ENCODE results near the gene OTUD4.

OTUD4 gene

GRCh38 chr4:145177511-145177905, 2.9 kb downstream of the OTUD4 start:
- DNase-seq (ENCODE audit: extremely low read depth, insufficient read length) = no peak
- H3K4me3 ChIP-seq (replicated peaks; ENCODE audit: low read depth, low read length) = peak overlapping the region; percentile 66
- TF ChIP-seq CTCF (IDR thresholded peaks at IDR 0.05; ENCODE audit: insufficient read depth, low read length, poor library complexity, severe bottlenecking) = no peak

GRCh38 chr4:145176641-145177432, 3.6 kb downstream of the OTUD4 start:
- H3K36me3 ChIP-seq (ENCODE audit: control insufficient read depth, insufficient read depth, low read length) = no peaks in the 10 kb centered on the region; the same call in 1 of the 2 replicates
- TF ChIP-seq CTCF (IDR thresholded peaks at IDR 0.05; ENCODE audit: insufficient read depth, low read length, poor library complexity, severe bottlenecking) = no peak
- H3K27me3 ChIP-seq (replicated peaks; ENCODE audit: control insufficient read depth, insufficient read depth, low read length) = no peaks in the 10 kb centered on the region
- no peak for DNase-seq (ENCODE audit: extremely low read depth, insufficient read length)
- peak overlapping the region; percentile 66 for H3K4me3 ChIP-seq (replicated peaks; ENCODE audit: low read depth, low read length)

More at GRCh38 chr4:145177511-145177905, 2.9 kb downstream of the OTUD4 start:
- Histone ChIP-seq H3K36me3 (ENCODE audit: control insufficient read depth, insufficient read depth, low read length) (no peaks in the 10 kb centered on the region; the same call in 1 of the 2 replicates), H3K27me3 (replicated peaks; ENCODE audit: control insufficient read depth, insufficient read depth, low read length) (no peaks in the 10 kb centered on the region)

GRCh38 chr4:145171911-145172310, 8.5 kb downstream of the OTUD4 start:
- H3K36me3 ChIP-seq (ENCODE audit: control insufficient read depth, insufficient read depth, low read length) = peaks cover 2% of the 10 kb centered on the region; the same call in 1 of the 2 replicates
- no peak for DNase-seq (ENCODE audit: extremely low read depth, insufficient read length)
- no peak overlapping the region for H3K4me3 ChIP-seq (replicated peaks; ENCODE audit: low read depth, low read length)
- no peak for TF ChIP-seq CTCF (IDR thresholded peaks at IDR 0.05; ENCODE audit: insufficient read depth, low read length, poor library complexity, severe bottlenecking)
- H3K27me3 ChIP-seq (replicated peaks; ENCODE audit: control insufficient read depth, insufficient read depth, low read length) = no peaks in the 10 kb centered on the region

- TF ChIP-seq CTCF (IDR thresholded peaks at IDR 0.05; ENCODE audit: insufficient read depth, low read length, poor library complexity, severe bottlenecking) = no peak
- Histone ChIP-seq H3K4me3 (replicated peaks; ENCODE audit: low read depth, low read length) (no peak overlapping the region), H3K27me3 (replicated peaks; ENCODE audit: control insufficient read depth, insufficient read depth, low read length) (no peaks in the 10 kb centered on the region), H3K36me3 (ENCODE audit: control insufficient read depth, insufficient read depth, low read length) (peaks cover 2% of the 10 kb centered on the region; the same call in 1 of the 2 replicates)
- no peak for DNase-seq (ENCODE audit: extremely low read depth, insufficient read length)
These were observed 10.2 kb downstream of the OTUD4 start for GRCh38 chr4:145170223-145170622.

- no peak overlapping the region for H3K4me3 ChIP-seq (replicated peaks; ENCODE audit: low read depth, low read length)
- DNase-seq (ENCODE audit: extremely low read depth, insufficient read length) = no peak
- H3K36me3 ChIP-seq (ENCODE audit: control insufficient read depth, insufficient read depth, low read length) = peaks cover 2% of the 10 kb centered on the region; the same call in 1 of the 2 replicates
- no peak for TF ChIP-seq CTCF (IDR thresholded peaks at IDR 0.05; ENCODE audit: insufficient read depth, low read length, poor library complexity, severe bottlenecking)
- H3K27me3 ChIP-seq (replicated peaks; ENCODE audit: control insufficient read depth, insufficient read depth, low read length) = no peaks in the 10 kb centered on the region
These were observed 11.7 kb downstream of the OTUD4 start for GRCh38 chr4:145168581-145169187.
